ENCODE results near the gene NCBP3. TPM values are rescaled to one million over a fixed set of nuclear protein-coding genes. Genes with fewer than 3 reads are reported as not detected.

NCBP3 gene
- total RNA-seq, 1 donor from 2014 or later = 34.9 TPM

- no peak for DNase-seq
- no peaks in the 10 kb centered on the region for H3K9me3 ChIP-seq
- intact Hi-C loops (cut with DNase I) = no loop called here
- peaks cover 38% of the 10 kb centered on the region for H3K4me1 ChIP-seq
- no peak overlapping the region for H3K4me3 ChIP-seq
- H3K27me3 ChIP-seq = no peaks in the 10 kb centered on the region
- peaks cover 17% of the 10 kb centered on the region for H3K36me3 ChIP-seq
- TF ChIP-seq CTCF (IDR thresholded peaks at IDR 0.05) = no peak
- H3K27ac ChIP-seq = no peak overlapping the region
- no peak for ATAC-seq
These were observed 39.9 kb upstream of the NCBP3 start for GRCh38 chr17:3885970-3886369.

GRCh38 chr17:3885271-3885670 is 39.2 kb upstream of the NCBP3 start:
- no peaks in the 10 kb centered on the region for H3K27me3 ChIP-seq
- no peak for TF ChIP-seq CTCF (IDR thresholded peaks at IDR 0.05)
- ATAC-seq (no peak), DNase-seq (no peak)
- peaks cover 31% of the 10 kb centered on the region for H3K4me1 ChIP-seq
- intact Hi-C loops (cut with DNase I) = no loop called here
- H3K36me3 ChIP-seq = peaks cover 17% of the 10 kb centered on the region
- H3K4me3 ChIP-seq = no peak overlapping the region
- H3K27ac ChIP-seq = no peak overlapping the region
- H3K9me3 ChIP-seq = no peaks in the 10 kb centered on the region

- no peak overlapping the region for H3K27ac ChIP-seq
These were observed 38.1 kb upstream of the NCBP3 start for GRCh38 chr17:3884188-3884587.

GRCh38 chr17:3882276-3882675 is 36.2 kb upstream of the NCBP3 start:
- ATAC-seq = no peak

More at GRCh38 chr17:3884188-3884587, 38.1 kb upstream of the NCBP3 start:
- Histone ChIP-seq H3K36me3 (peaks cover 17% of the 10 kb centered on the region), H3K27me3 (no peaks in the 10 kb centered on the region), H3K9me3 (no peaks in the 10 kb centered on the region), H3K4me1 (peaks cover 25% of the 10 kb centered on the region), H3K4me3 (no peak overlapping the region)
- ATAC-seq (no peak), DNase-seq (no peak)
- intact Hi-C loops (cut with DNase I) = no loop called here
- TF ChIP-seq CTCF (IDR thresholded peaks at IDR 0.05) = no peak

GRCh38 chr17:3880983-3881382 is 34.9 kb upstream of the NCBP3 start:
- DNase-seq (no peak), ATAC-seq (no peak)
- Histone ChIP-seq H3K4me3 (no peak overlapping the region), H3K27ac (no peak overlapping the region), H3K4me1 (peaks cover 3% of the 10 kb centered on the region), H3K9me3 (no peaks in the 10 kb centered on the region), H3K27me3 (no peaks in the 10 kb centered on the region), H3K36me3 (peaks cover 20% of the 10 kb centered on the region)
- intact Hi-C loops (cut with DNase I) = no loop called here
- TF ChIP-seq CTCF (IDR thresholded peaks at IDR 0.05) = no peak

More at GRCh38 chr17:3882276-3882675, 36.2 kb upstream of the NCBP3 start:
- no peak for TF ChIP-seq CTCF (IDR thresholded peaks at IDR 0.05)
- H3K27me3 ChIP-seq = no peaks in the 10 kb centered on the region
- intact Hi-C loops (cut with DNase I) = no loop called here
- peaks cover 17% of the 10 kb centered on the region for H3K36me3 ChIP-seq
- H3K27ac ChIP-seq = no peak overlapping the region
- peaks cover 16% of the 10 kb centered on the region for H3K4me1 ChIP-seq
- no peaks in the 10 kb centered on the region for H3K9me3 ChIP-seq
- no peak for DNase-seq
- no peak overlapping the region for H3K4me3 ChIP-seq

Measured in upper lobe of right lung (tissue), 1 donor.